ENCODE data around the gene SIRT2.

The SIRT2 gene

GRCh38 chr19:38919837-38920601, 20.6 kb upstream of the SIRT2 start:
- no peak for DNase-seq

GRCh38 chr19:38918526-38918925, 19.1 kb upstream of the SIRT2 start:
- no peak for DNase-seq

GRCh38 chr19:38917921-38918491, 18.6 kb upstream of the SIRT2 start:
- DNase-seq: no peak

GRCh38 chr19:38917516-38917915, 18.1 kb upstream of the SIRT2 start:
- DNase-seq: no peak

- no peak for DNase-seq
Measured at GRCh38 chr19:38915329-38916321, 16.2 kb upstream of the SIRT2 start.

GRCh38 chr19:38913958-38914357, 14.5 kb upstream of the SIRT2 start:
- no peak for DNase-seq

GRCh38 chr19:38912600-38913514, 13.4 kb upstream of the SIRT2 start:
- DNase-seq: no peak

- no peak for DNase-seq
Measured at GRCh38 chr19:38911388-38912001, 12.1 kb upstream of the SIRT2 start.

GRCh38 chr19:38910488-38910887, 11.1 kb upstream of the SIRT2 start:
- no peak for DNase-seq

- no peak for DNase-seq
Measured at GRCh38 chr19:38908911-38909310, 9.5 kb upstream of the SIRT2 start.

GRCh38 chr19:38907670-38908069, 8.3 kb upstream of the SIRT2 start:
- no peak for DNase-seq

GRCh38 chr19:38907227-38907626, 7.8 kb upstream of the SIRT2 start:
- no peak for DNase-seq

GRCh38 chr19:38905620-38906019, 6.2 kb upstream of the SIRT2 start:
- no peak for DNase-seq

GRCh38 chr19:38904581-38905539, 5.4 kb upstream of the SIRT2 start:
- no peak for DNase-seq

GRCh38 chr19:38901683-38902082, 2.3 kb upstream of the SIRT2 start:
- DNase-seq: no peak

- no peak for DNase-seq
Measured at GRCh38 chr19:38900743-38901190, 1.3 kb upstream of the SIRT2 start.

- no peak for DNase-seq
Measured at GRCh38 chr19:38900202-38900629, 798 bp upstream of the SIRT2 start.

GRCh38 chr19:38898788-38899446, 501 bp downstream of the SIRT2 start:
- DNase-seq: no peak

GRCh38 chr19:38894968-38895367, 4.5 kb downstream of the SIRT2 start:
- no peak for DNase-seq

GRCh38 chr19:38893341-38893771, 6.1 kb downstream of the SIRT2 start:
- no peak for DNase-seq
